Calu3 (cell line): ENCODE results near the gene SPAG7. TPM values are rescaled to one million over a fixed set of nuclear protein-coding genes. Genes with fewer than 3 reads are reported as not detected.

ENCODE experiments used
- BruUV-seq: library from RNA; stranded (reverse); fragments of 400-500 nt; replicated peaks from 2 replicates; lab custom pipeline; 2021; lab: Mats Ljungman, UMichigan
- CTCF ChIA-PET: fragments of 300-600 bp; sonication (Branson Sonifier 250); formaldehyde crosslinking; loops from one replicate; lab custom pipeline; 2022; ENCODE audit warnings: antibody characterized with exemption; lab: Charles Lee
- DNase-seq: peaks from one replicate; pipeline ENCODE4 v3.0.0; 2022
- H3K27ac Mint-ChIP-seq: one replicate; pipeline ENCODE4 v1.8.0; 2022; ENCODE audit warnings: mixed read lengths; ENCODE audit not compliant: unreplicated experiment
- H3K27me3 Mint-ChIP-seq: one replicate; pipeline ENCODE4 v1.8.0; 2022; ENCODE audit warnings: mixed read lengths; ENCODE audit not compliant: unreplicated experiment
- H3K36me3 Mint-ChIP-seq: one replicate; pipeline ENCODE4 v1.8.0; 2022; ENCODE audit warnings: mild to moderate bottlenecking, moderate library complexity, mixed read lengths; ENCODE audit not compliant: insufficient read depth, unreplicated experiment
- H3K4me1 Mint-ChIP-seq: one replicate; pipeline ENCODE4 v1.8.0; 2022; ENCODE audit warnings: mild to moderate bottlenecking, low read depth, mixed read lengths; ENCODE audit not compliant: unreplicated experiment
- H3K4me3 Mint-ChIP-seq: one replicate; pipeline ENCODE4 v1.8.0; 2022; ENCODE audit warnings: mild to moderate bottlenecking, low read depth, moderate library complexity, mixed read lengths; ENCODE audit not compliant: unreplicated experiment
- H3K9me3 Mint-ChIP-seq: one replicate; pipeline ENCODE4 v1.8.0; 2022; ENCODE audit warnings: low read depth, mixed read lengths; ENCODE audit not compliant: unreplicated experiment
- intact Hi-C: fragments of 100-400 bp; cut with micrococcal nuclease; formaldehyde crosslinking; loops from one replicate; pipeline ENCODE4 v1.10.0; 2022; ENCODE audit not compliant: unreplicated experiment
- total RNA-seq: library from RNA; stranded (reverse); gene quantifications from 2 replicates; pipeline ENCODE4 v1.2.3, GENCODE V29; 2022
- TF ChIP-seq, protein P1 (sequence below): fragments of 200-600 bp; IDR thresholded peaks from one replicate; pipeline ENCODE4 v1.8.0; 2022; ENCODE audit warnings: antibody characterized with exemption; ENCODE audit not compliant: unreplicated experiment

SPAG7 gene
- total RNA-seq, 1 experiment from 2014 or later = 34.3 TPM

DNA sequence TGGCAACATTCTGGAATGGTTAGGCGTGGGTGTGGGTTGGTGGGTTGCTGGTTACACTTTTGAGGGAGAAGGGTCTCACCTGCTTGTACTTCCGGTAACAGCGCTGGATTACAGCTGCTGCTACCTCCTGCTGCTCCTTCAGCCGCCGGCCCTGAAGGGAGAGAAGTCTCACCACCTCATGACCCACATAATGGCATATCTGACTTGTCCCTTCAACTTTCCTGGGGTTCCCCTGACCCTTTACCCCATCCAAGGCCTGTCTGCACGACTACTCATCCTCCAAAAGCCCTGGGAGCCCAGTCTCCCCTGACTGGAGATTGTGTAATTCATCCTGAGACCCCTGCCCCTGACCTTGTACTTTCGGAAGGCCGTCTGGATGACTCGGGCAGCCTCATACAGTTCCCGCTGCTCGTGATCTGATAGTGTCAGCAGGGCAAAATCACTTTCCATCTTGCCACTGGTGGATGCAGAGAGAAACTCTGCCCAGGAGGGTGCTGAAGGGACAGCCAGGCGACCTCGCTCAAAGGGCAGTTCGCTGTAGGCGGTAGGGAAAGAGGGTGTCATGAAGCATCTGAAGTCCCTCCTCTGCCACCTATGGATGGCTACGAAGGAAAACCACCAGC lies 2.0 kb upstream of the SPAG7 start:
- H3K27me3 Mint-ChIP-seq = no peaks in the 10 kb centered on the region
- intact Hi-C loops = no loop called here
- TF ChIP-seq, protein P1, sequence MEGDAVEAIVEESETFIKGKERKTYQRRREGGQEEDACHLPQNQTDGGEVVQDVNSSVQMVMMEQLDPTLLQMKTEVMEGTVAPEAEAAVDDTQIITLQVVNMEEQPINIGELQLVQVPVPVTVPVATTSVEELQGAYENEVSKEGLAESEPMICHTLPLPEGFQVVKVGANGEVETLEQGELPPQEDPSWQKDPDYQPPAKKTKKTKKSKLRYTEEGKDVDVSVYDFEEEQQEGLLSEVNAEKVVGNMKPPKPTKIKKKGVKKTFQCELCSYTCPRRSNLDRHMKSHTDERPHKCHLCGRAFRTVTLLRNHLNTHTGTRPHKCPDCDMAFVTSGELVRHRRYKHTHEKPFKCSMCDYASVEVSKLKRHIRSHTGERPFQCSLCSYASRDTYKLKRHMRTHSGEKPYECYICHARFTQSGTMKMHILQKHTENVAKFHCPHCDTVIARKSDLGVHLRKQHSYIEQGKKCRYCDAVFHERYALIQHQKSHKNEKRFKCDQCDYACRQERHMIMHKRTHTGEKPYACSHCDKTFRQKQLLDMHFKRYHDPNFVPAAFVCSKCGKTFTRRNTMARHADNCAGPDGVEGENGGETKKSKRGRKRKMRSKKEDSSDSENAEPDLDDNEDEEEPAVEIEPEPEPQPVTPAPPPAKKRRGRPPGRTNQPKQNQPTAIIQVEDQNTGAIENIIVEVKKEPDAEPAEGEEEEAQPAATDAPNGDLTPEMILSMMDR = no peak
- no peak for DNase-seq
- H3K9me3 Mint-ChIP-seq = no peaks in the 10 kb centered on the region
- H3K4me1 Mint-ChIP-seq = no peaks in the 10 kb centered on the region
- no TSS peak for BruUV-seq
- no peak overlapping the region for H3K27ac Mint-ChIP-seq
- no peak overlapping the region for H3K4me3 Mint-ChIP-seq
- H3K36me3 Mint-ChIP-seq = peaks cover 20% of the 10 kb centered on the region
- CTCF ChIA-PET = no interaction called here

DNA sequence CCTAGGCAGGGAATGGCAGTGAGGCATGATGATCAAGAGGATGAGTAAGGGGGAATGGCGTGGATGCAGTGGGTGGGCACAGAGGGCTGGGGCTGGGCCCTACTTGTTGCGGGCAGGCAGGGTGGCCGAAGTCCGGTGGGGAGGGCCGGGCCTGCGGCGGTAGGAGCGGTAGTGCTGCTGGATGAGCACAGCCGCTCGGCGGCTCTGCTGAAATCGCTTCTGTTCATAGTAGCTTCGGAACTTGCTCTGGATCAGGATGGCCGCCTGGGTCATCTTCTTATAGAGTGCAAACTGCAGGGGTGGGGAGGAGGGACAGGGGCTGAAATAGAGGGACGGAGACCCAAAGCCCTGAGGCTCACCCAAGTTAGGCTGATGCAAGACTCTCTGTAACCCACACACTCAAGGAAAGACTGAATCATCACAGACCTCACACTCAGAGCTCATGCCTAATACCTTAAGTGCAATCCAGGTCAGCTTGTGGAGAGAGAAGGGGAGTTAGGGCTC lies 1.5 kb upstream of the SPAG7 start:
- Mint-ChIP-seq H3K4me3 (no peak overlapping the region), H3K27me3 (no peaks in the 10 kb centered on the region), H3K9me3 (no peaks in the 10 kb centered on the region), H3K27ac (no peak overlapping the region), H3K36me3 (peaks cover 20% of the 10 kb centered on the region), H3K4me1 (no peaks in the 10 kb centered on the region)
- BruUV-seq = no TSS peak
- CTCF ChIA-PET = no interaction called here
- TF ChIP-seq, protein P1 = no peak
- intact Hi-C loops = no loop called here
- DNase-seq = no peak

DNA sequence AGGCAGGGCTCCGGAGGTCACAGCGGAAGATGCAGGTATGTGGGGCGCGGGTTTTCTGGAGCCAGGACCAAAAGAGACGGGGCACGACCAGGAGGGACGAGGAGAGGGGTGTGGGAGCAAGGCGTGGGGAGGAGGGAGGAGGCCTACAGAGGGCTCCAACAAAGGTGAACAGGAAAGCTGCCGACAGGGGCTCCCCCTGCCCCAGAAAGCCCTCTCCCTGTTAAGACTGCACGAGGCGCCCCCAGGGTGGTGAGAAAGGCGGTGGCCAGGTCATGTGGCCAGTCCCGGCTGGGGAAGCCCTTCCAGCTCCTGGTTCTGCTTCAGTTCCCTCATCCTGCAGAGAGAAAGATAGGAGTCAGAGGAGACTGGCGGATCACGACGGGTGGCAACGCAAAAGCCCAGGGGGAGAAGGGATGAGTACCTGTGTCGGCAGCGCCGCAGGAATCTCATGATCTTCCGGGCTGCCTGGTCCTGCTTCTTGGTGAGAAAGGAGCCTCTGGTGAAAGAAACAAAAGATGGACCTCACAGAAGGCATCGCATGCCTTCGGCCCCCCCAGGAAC lies 949 bp upstream of the SPAG7 start:
- H3K27ac Mint-ChIP-seq = no peak overlapping the region
- intact Hi-C loops = no loop called here
- H3K27me3 Mint-ChIP-seq = no peaks in the 10 kb centered on the region
- no TSS peak for BruUV-seq
- TF ChIP-seq, protein P1 = no peak
- no peaks in the 10 kb centered on the region for H3K9me3 Mint-ChIP-seq
- H3K36me3 Mint-ChIP-seq = peaks cover 20% of the 10 kb centered on the region
- no peak overlapping the region for H3K4me3 Mint-ChIP-seq
- no peak for DNase-seq
- no peaks in the 10 kb centered on the region for H3K4me1 Mint-ChIP-seq
- CTCF ChIA-PET = interaction anchor here (2.5 kb wide), 1 partner anchor 28 kb away, joined by 10 read pairs; the partner anchor contains the start of genes RNF167 and SLC25A11

DNA sequence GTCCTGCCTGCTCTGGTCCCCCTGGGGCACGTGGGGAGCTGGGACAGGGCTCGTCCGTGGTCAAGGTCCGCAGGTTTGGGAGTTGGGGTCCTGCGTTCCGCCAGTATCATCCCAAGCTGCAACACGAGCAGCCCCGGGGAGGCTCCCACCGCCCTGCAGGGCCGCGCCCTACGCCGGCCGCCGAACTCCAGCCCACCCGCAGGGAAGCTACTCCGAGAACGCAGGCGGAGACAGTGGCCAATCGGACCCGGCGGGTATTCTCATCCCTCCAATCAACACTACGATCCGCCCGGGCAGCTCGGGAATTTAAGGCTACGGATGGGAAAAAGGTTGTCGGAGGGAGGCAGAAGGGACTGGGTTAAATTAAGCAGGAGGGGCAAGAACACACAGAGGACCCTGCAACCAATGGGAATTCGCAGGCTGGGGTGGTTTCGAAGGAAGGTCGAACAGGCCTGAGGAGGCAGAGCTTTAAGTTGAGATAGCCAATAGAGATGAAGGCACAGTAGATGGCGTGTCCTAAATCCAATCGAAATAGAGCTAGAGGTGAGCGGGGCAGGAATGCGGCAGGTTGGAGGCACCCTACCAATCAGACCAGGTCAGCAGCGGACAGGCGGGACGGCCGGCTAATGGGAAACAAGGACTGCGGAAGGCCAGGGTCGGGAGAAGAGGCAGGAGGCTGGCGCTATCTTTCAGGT lies 626 bp downstream of the SPAG7 start:
- peaks cover 20% of the 10 kb centered on the region for H3K36me3 Mint-ChIP-seq
- H3K4me1 Mint-ChIP-seq = no peaks in the 10 kb centered on the region
- H3K9me3 Mint-ChIP-seq = no peaks in the 10 kb centered on the region
- H3K27me3 Mint-ChIP-seq = no peaks in the 10 kb centered on the region
- H3K27ac Mint-ChIP-seq = no peak overlapping the region
- no peak overlapping the region for H3K4me3 Mint-ChIP-seq
- TF ChIP-seq, protein P1 = no peak
- peak; percentile 95 for DNase-seq
- CTCF ChIA-PET = interaction anchor here (0.5 to 2.5 kb wide), 10 partner anchors 14 to 296 kb away, joined by 3 to 11 read pairs (median 4); partner anchors contain the start of genes CAMTA2, RNF167, SLC25A11 and ZNF594
- TSS peak; percentile 73 for BruUV-seq
- intact Hi-C loops = no loop called here
